Heart left ventricle (tissue), 13 donors: ENCODE measurements around the gene FANCB.

Source experiments
- POLR2A ChIP-seq, 2 donors: fragments of 450-650 bp; IDR thresholded peaks; one replicate each; pipeline ENCODE4 v1.6.1; 2017; ENCODE audit warnings: antibody characterized with exemption in 2 of 2, mild to moderate bottlenecking in 2 of 2, moderate library complexity in 2 of 2
- TF ChIP-seq, protein P1 (sequence below), 12 donors: fragments of 200-600 bp; sonication (generic) in 4 of 12; IDR thresholded peaks; one replicate each; pipeline versions ENCODE4 v1.5.0 to v1.8.0; 2018 to 2022; ENCODE audit warnings: antibody characterized with exemption in 12 of 12, mild to moderate bottlenecking in 5 of 12
- donor health status: ischemic (EF 13 %, LVEDD 7.1; RV severe dilation, severe dysfunction).
- donor health status: DM: no; HTN: yes; CAD: no.
- donor health status: DM: no; HTN: no; CAD: no.
- donor health status: ischemic (EF 25% LVEDD 6.9; RV normal size, moderate dysfunction).
- donor health status: ischemic (EF 25% LVEDD 5.7; RV mildly dilated, moderate dysfunction).
- donor health status: ischemic (EF 35%, LVEDD 5.7; RV mildly dilated, moderate dysfunction).
- donor health status: nonischemic (EF 11% LVEDD 7.7; RV severe dilation, severe dysfunction).
- donor health status: DM: yes; HTN: yes; CAD: no.
- donor health status: PGD.
- donor health status: ischemic (EF 29% LVEDD 5.4; RV normal size, mild dysfunction).
- donor health status: nonischemic (EF 23%, LVEDD 6.1; RV moderate dilation, normal function).

DNA sequence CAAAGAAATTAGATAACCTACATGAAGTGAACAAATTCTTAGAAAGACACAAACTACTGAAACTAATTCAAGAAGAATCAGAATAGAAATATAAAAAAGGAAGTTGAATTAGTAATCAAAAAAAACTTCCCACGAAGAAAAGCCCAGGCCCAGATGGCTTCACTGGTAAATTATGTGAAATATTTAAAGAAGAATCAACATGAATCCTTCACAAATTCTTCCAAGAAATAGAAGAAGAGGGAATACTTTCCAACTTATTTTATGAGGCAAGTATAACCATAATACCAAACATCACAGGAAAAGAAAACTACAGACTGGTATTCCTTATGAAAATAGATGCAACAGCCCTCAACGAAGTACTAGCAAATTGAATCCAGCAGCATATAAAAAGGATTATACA is 31.0 kb upstream of the FANCB start:
- TF ChIP-seq, protein P1, sequence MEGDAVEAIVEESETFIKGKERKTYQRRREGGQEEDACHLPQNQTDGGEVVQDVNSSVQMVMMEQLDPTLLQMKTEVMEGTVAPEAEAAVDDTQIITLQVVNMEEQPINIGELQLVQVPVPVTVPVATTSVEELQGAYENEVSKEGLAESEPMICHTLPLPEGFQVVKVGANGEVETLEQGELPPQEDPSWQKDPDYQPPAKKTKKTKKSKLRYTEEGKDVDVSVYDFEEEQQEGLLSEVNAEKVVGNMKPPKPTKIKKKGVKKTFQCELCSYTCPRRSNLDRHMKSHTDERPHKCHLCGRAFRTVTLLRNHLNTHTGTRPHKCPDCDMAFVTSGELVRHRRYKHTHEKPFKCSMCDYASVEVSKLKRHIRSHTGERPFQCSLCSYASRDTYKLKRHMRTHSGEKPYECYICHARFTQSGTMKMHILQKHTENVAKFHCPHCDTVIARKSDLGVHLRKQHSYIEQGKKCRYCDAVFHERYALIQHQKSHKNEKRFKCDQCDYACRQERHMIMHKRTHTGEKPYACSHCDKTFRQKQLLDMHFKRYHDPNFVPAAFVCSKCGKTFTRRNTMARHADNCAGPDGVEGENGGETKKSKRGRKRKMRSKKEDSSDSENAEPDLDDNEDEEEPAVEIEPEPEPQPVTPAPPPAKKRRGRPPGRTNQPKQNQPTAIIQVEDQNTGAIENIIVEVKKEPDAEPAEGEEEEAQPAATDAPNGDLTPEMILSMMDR (IDR thresholded peaks at IDR 0.05): no peak
- no peak for TF ChIP-seq POLR2A (IDR thresholded peaks at IDR 0.05)
